HG03520 (cell line): Measurements from ENCODE around the gene CD48.
"Not testable (repeated sequence)": the region's sequence is repeated elsewhere in the genome, so short reads cannot be mapped to it uniquely, and the experiment has no call there.

Experiments used
- ATAC-seq: cut with Tn5 transposase; IDR thresholded peaks from one replicate; pipeline ENCODE4 v1.9.1; 2021; ENCODE audit warnings: mild to moderate bottlenecking, moderate library complexity; ENCODE audit not compliant: unreplicated experiment

CD48 gene

DNA sequence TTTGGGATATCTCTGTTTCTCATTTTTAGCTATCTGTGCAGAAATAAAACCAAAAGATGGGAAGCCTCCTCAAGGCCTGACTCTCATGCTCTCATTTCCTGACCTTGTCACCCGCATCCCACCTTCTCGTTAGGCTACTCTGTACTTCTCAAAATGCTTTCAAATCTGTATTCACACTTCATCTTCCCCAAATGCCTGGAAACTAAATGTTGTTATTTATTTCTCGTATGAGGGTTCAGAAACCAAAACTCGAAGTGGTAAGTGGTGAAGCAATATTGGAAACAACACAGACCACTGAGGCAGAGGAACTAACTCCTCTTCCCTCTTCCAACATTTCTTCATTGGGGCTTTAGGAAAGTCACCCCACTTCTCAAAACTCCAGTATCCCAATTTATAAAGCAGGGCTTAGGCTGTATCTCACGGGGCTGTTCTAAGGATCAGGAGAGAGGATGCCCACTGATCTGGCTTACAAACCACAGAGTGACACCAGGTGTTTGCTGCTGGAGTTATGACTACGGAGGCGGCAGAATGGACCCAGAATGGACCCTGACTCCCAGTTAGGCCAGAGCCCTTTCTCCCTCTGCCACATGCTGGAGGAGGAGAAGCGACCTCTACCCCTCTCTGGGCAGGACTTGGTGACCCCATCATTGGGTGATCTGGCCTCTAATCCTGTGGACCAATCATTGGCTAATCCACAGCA lies 31.0 kb upstream of the CD48 start:
- ATAC-seq: no peak

DNA sequence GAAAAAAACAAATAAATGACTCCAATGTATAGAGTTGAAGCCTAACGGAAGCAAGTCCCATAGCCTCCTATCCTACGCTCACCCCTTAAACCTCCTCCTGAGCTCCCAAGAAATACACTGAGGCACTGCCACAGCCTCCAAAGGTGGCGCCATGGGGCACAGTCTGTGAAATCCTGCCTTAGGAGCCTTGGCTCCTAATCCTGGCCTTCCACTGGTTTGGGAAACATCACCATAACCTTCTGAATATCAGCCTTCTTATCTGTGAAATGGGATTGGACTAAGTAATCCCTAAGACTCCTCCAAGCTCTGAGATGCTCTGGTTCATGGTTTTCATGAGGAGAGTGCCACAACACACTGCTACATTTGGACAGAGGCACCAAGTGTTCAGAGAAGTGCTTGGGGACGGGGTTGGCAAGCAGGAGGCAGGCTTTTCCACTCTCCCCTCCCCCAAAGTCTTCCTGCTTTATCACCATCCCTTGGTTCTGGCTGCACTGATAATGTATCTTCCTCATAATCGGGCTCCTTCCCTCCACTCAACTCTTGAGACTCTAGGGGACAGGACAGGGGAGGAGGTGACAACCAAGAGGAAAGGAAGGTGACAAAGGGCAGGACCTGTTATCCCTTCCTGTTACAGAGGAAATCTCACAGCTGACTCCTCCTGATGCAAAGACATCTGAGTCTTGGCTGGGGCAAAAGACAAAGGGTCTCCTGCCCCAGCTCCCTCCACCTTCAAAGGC lies 30.2 kb upstream of the CD48 start:
- ATAC-seq: no peak

DNA sequence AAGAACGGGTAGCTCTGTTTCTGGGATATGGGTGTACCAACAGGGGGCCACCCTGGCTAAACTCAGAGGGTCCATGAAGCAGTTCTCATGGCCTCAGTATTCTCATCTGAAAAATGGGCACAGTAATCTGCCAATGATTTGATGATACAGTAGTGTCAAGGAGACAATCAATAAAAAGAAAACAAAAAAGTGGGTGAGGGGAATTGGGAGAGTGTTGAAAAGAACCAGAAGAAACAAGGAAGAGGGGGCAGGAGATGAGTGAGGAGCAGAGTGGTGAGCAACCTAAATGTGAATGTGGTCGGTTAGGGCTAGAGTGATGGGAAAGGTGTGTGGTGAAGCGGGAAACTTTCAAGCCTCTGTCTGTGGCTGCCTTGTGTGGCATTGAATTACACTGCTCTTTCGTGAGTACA lies 29.5 kb upstream of the CD48 start:
- ATAC-seq: no peak

DNA sequence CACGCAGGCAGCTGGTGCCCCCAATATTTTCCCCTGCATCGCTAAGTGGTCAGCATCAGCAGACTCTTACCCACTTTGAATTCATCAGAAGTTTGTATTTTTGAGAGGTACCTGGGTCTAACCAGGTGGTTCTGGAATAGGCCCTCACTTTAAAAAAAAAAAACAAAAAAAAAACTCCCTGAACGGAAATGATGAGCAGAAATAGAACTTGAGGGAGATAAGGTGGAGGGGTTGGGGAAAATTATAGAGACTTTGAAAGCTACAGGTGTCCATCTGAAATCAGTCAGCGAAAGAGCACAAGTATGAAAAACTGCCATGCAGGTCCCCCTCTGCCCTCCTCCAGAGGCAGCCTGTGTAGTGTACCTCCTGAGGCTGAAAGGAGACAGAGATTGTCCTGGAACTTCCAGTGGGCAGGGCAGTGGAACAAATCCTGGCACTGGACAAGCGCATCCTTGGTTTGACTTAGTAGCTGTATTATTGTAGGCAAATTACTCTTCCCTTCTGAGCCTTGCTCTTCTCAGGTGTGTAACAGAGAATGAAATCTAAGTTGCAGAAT lies 28.6 kb upstream of the CD48 start:
- no peak for ATAC-seq

DNA sequence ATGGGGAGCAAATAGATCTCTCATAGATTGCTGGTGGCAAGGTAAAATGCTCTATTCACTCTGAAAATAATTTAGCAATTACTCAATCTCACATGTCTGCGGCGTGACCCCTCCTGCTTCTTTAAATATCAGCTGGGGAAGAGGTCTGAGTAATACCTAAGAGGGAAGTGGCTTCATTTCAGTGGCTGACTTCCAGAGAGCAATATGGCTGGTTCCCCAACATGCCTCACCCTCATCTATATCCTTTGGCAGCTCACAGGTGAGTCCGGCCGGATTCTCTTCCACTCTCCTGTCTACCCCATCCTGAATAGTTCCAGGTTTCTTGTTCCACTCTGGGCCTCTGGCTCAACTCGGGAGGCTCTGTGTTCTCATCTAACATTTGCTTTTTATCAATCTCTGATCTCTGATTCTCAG lies 27.5 kb upstream of the CD48 start, which contains the start of gene SLAMF7:
Gene SLAMF7 (plus strand): TSS at position 150 of the 414 bp plus-strand sequence. CDS start 55 bp downstream, at position 205.
- ATAC-seq: no peak

DNA sequence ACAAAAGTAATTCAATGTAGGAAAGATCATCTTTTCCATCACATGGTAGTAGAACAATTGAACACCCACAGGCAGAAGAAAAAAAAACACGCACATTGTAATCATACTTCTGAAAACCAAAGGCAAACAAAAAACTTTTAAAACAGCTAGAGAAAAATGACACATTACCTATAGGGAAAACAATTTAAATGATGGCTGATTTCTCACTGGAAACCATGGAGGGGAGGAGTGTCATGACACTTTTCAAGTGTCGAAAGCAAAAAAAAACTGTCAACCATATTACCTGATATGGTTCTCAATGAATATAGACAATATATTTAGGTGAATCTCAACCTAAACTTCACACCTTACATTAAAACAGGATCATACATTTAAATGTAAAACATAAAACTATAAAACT lies 26.6 kb upstream of the CD48 start:
- ATAC-seq: no peak

DNA sequence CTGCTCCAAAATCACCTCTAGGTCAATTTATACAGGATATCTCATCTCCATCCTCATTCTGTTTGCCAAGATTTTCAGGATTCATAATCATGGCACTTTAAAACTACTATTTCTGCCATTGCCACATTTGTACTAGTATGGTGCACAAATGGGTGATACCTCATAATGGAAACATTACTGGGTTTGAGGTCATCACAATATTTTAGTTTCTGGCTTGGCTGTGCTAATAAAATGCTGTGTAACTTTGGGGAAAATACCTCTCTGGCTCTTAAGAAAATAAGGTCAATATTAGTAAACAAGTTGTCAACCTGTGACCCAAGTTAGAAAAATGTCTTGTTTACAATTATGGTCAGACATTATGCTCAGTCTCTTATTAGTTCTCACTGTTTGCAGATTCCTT lies 22.7 kb upstream of the CD48 start:
- no peak for ATAC-seq

DNA sequence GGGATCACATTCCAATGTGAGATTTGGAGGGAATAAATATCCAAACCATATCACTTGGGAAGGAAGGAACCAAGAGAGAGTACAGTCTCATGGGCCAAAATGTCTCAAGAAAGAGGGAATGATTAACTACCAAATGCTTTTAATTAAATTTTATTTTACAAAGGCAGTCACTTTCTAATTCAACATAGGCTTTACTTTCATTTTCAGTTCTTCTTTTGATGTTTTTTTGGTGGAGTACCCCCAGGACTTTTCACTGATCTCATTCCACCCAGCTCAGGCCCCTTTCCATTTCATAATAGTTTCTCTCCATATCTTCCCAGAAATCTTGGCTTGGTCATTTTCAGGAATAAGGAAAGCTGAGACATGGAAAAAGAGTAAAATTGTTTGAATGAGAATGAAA lies 22.3 kb upstream of the CD48 start:
- ATAC-seq: no peak

DNA sequence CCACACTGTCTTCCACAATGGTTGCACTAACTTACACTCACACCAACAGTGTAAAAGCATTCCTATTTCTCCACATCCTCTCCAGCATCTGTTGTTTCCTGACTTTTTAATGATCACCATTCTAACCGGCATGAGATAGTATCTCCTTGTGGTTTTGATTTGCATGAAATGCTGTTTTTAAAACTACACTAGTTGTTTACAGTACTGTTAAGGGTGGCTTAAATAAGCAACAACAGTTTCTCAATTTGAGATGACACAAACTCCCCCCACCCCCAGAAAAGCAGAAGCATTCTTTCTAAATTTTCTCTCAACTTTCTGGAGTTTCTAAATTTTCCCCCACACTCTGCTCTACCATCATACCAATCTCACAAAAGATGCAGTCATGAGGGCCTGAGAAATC lies 20.4 kb upstream of the CD48 start:
- no peak for ATAC-seq

DNA sequence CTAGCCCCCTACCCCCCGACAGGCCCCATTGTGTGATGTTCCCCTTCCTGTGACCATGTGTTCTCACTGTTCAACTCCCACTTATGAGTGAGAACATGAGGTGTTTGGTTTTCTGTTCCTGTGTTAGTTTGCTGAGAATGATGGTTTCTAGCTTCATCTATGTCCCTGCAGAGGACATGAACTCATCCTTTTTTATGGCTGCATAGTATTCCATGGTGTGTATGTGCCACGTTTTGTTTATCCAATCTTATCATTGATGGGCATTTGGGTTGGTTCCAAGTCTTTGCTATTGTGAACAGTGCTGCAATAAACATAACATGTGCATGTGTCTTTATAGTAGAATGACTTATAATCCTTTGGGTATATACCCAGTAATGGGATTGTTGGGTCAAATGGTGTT lies 19.9 kb upstream of the CD48 start:
- not testable (repeated sequence) for ATAC-seq

DNA sequence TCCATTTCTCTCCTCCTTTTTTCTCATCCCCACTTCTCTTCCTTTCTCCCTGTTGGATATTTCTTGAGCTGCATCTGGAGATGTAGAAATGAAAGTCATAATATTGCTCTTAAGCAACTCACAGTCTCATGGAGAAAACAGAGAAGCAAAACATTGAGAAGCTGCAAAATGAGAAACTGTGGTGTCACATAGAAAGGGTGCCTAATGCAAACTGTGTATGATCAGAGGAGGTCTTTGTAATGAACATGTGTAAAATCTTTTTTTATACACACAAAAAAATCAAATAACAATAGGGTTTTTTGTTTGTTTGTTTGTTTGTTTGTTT lies 15.7 kb upstream of the CD48 start:
- no peak for ATAC-seq

DNA sequence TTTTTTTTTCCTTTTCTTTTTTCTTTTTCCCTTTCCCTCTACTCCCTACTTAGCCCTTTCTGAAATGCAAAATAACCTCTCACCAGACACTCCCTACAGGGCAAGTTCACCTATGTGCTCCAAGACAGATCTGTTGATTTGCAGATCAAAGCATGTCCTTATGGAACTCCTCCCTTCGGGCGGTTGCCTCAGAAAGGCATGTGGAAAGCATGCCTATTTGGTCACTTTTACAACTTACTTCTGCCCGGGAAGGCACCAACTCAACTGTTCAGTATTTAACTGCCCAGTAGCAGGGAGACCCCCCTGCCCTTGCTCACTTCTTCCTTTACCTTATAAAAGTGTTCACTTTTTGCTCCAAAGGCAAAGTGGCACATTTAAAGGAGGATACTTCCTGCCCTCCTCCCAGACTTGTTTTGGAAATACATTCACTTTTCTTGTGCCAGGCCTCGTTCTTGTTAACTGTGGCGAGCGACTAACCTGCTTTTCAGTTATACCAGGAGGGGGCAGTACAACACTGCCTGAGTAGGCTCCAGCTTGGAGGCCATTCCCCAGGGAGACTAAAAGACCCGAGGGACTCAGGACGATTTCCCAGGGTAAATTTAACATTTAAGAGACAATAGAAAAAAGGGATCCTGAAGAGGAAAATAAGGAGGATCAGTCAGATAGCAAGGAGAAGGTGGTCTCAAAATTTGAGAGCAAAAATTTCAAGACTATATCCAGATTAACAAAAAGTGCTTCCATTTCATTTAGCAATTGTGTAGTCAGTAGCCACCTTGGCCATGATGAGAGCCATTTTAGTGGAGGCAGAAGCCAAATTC lies 15.1 kb upstream of the CD48 start:
- peak; percentile 52 for ATAC-seq

DNA sequence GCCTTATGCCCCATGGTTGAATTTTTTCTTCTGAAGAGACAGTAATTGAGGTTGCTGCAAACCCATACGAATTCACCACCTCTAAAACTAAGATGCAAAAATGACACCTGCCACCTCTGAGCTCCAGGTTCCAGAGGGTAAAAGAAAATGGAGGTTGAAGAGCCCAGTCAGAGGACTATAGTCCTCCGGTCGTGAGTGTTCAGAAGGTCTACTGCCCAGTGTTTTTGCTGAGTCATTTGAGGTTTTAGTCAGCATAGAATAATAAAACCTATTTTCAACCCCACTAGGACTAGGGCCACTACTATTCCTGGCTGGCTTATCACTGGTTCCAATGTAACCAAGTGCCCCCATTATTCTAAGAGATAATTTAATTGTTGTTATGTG lies 14.5 kb upstream of the CD48 start:
- ATAC-seq: no peak

DNA sequence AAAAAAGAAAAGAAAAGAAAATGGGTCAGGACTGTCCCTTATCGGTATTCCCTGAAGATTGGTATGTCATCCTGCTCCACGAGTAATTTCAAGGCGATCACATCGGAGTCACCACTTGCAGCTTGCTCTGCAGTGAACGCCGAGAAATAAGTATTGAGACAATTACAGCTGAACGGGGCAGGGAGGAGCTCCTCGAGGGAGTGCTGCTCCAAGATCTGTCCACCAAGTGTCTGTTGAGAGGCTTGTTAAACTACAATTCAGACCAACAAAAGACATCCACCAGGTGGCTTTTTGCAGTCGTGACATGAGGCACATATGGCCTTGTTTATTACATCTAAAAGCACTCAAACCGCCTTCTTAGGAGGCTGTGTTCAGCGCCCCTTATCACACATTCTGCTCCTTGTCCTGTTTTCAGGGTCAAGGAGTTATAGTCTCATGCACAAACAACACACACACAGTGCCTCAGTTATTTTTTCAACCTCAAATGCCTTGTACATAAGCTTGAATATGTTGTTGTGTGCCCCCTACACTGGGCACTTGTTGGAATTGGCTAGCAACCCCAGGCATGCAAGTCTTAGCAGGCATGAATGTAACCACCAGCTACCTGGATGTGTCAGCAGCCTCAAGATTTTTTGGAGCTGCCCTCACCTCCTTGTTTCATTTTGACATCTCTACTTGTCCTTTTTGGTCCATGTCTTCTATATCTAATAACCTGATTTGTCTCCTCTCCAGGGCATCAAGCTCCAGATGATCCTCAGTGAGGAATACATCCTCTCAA lies 13.0 kb upstream of the CD48 start:
- ATAC-seq: no peak

DNA sequence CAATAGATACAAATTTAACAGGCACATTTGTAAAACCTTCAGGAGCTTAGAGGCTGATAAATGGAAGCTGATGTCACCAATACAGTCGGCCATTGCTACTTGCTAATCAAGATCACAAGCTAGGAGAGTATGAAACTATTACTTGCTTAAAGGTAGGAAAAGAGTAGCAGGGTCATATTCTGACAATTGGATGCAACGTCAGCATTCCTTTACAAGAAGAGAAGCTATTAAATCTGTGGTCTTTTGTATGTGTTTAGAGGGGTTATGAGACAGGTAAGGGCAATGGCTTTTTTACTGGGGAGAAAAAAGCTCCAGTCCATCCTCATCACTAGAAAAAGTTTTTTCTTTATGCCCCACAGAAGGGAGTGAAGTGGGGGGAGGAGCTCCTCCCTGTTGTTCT lies 11.7 kb upstream of the CD48 start:
- no peak for ATAC-seq

DNA sequence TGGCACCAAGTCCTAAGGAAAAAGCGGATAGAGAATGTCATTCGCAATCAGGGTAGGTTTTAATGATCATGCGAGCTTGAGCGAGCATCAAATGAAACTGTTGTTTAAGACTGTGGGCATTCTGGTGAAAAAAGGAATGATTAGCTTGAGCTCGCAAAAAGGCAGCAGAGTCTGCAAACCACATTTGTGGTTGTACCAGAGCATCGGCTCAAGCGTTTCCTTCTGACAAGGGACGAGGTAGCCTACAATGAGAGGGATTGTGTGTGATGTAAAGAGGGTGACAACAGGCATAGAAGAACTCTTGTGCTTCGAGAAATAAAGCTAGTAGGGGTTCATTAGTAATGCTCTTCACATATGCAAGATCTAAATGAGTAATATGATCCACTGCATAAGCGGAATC lies 11.1 kb upstream of the CD48 start:
- ATAC-seq: no peak

DNA sequence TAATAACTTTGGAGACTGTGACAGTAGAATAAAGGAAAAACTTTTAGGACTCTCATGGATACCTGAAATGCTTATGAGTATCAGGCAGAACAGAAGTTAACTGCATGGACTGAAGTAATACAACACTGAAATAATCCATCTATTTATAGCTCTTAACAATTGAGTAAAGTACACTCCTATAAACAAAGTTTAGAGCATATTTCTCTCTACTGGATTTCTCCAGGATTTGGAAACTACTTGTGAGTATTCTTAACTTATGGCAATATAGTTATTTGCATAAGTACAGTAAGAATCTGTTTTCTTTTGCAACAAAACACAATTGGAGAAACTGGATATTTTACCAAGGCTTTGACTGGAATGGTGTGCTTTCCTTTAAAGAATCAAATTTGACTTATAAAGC lies 9.9 kb upstream of the CD48 start:
- ATAC-seq: no peak

DNA sequence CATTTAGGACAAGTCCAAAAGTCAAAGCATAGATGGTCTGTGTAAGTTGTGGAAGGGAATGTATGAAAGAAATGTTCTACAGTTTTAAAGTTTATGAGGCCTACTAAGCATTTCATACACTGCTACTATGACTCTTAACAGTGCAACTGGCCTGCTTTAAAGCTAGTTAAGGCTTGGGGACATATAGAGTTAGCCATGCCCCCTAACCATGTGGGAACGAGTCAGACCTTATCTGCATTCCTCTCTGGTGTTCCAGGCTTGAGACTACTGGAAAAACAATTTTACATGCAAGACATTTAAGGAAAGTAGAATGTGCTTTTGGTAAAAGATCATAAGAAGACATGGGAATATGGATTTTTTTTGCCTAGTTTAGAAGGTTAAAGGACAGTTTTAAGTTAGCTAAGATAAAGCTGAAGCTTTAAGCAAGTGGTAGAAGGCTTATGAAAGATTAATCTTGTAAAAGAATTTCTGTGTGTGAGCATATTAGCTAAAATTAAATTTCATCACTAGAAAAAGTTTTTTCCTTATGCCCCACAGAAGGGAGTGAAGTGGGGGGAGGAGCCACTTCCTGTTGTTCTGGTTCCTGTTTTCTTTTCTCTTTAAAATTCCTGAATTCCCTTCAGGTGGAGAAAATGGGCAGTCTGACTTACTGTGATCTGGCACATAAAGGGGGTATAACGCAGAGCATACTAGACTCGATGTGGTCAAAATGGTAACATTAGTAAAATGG lies 8.9 kb upstream of the CD48 start:
- ATAC-seq: no peak

DNA sequence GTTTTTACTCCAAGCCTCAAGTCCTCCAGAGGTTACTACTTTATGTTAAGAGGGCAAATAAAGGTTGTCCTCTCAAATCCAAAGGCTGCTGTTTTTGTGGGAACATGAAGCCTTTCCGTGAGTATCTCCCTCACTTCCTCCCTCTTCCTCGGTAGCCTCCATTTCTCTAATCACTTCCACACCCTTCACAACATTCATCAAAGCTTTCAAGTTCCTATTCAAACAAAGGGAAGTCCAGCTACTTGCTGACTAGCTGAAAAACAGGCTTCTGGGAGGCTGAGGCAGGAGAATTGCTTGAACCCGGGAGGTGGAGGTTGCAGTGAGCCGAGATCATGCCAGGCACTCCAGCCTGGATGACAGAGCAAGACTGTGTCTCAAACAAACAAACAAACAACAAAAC lies 6.6 kb upstream of the CD48 start:
- ATAC-seq: no peak

DNA sequence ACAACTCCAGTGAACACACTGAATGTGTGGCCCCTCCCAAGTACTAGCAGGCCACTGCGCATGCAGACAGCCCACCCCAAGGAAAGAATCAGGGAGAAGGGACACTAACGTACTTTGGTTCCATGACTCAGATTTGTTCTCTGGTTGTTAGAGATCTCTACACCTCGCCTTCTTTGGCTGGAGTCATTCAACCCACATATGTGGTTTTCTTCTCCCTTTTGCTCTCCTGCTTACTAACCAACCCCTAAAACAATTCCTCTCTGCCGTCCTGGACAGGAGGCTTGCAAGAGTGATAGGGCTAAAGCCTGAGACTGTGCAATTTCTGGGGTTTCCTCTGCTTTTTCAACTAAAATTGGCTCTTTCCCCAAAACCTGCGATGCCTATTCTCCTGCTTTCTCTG lies 5.7 kb upstream of the CD48 start:
- ATAC-seq: no peak
